ENCODE data around the gene RNF20. TPM values are rescaled to one million over a fixed set of nuclear protein-coding genes. Genes with fewer than 3 reads are reported as not detected.

The RNF20 gene
- total RNA-seq, 1 donor from 2014 or later: 42.8 TPM

GRCh38 chr9:101571114-101571513, 37.5 kb downstream of the RNF20 start:
- Histone ChIP-seq H3K27me3 (ENCODE audit: insufficient read depth, low read length) (no peaks in the 10 kb centered on the region), H3K9ac (ENCODE audit: low read length) (no peak overlapping the region), H4K20me1 (ENCODE audit: insufficient read depth, low read length) (peaks cover 3% of the 10 kb centered on the region), H3K36me3 (ENCODE audit: insufficient read depth, low read length) (no peaks in the 10 kb centered on the region), H3K79me2 (ENCODE audit: insufficient read depth, low read length) (no peaks in the 10 kb centered on the region), H3K4me2 (ENCODE audit: low read length) (no peak overlapping the region), H3K9me3 (ENCODE audit: insufficient read depth, low read depth, low read length) (no peaks in the 10 kb centered on the region), H2AFZ (ENCODE audit: low read depth, low read length) (no peak overlapping the region), H3K4me3 (ENCODE audit: insufficient read depth, low read depth, low read length) (no peak overlapping the region), H3K4me1 (ENCODE audit: insufficient read depth, low read length) (no peaks in the 10 kb centered on the region), H3K27ac (ENCODE audit: low read depth, low read length) (no peak overlapping the region)
- peaks cover 11% of the 10 kb centered on the region for H3K36me3 Mint-ChIP-seq (ENCODE audit: low read depth, unreplicated experiment)
- DNase-seq (ENCODE audit: low read depth) (no peak), FAIRE-seq (no peak)
- H3K27me3 Mint-ChIP-seq (ENCODE audit: low read depth, unreplicated experiment): no peaks in the 10 kb centered on the region
- TF ChIP-seq EZH2 (IDR thresholded peaks at IDR 0.05; ENCODE audit: insufficient read depth, low read length): no peak
- no peak for TF ChIP-seq CTCF (IDR thresholded peaks at IDR 0.05; ENCODE audit: insufficient read depth, low read depth, low read length)
- no peaks in the 10 kb centered on the region for H3K9me3 Mint-ChIP-seq (ENCODE audit: unreplicated experiment)
- peaks cover 7% of the 10 kb centered on the region for H3K4me1 Mint-ChIP-seq (ENCODE audit: low read depth, unreplicated experiment)
- no peak overlapping the region for H3K4me3 Mint-ChIP-seq (ENCODE audit: unreplicated experiment)
- H3K27ac Mint-ChIP-seq (ENCODE audit: unreplicated experiment): no peak overlapping the region

GRCh38 chr9:101572316-101572715, 38.7 kb downstream of the RNF20 start:
- Histone ChIP-seq H3K27me3 (ENCODE audit: insufficient read depth, low read length) (no peaks in the 10 kb centered on the region), H3K9me3 (ENCODE audit: insufficient read depth, low read depth, low read length) (no peaks in the 10 kb centered on the region), H3K4me2 (ENCODE audit: low read length) (no peak overlapping the region), H4K20me1 (ENCODE audit: insufficient read depth, low read length) (peaks cover 3% of the 10 kb centered on the region), H3K4me1 (ENCODE audit: insufficient read depth, low read length) (no peaks in the 10 kb centered on the region), H2AFZ (ENCODE audit: low read depth, low read length) (no peak overlapping the region), H3K4me3 (ENCODE audit: insufficient read depth, low read depth, low read length) (no peak overlapping the region), H3K79me2 (ENCODE audit: insufficient read depth, low read length) (no peaks in the 10 kb centered on the region), H3K9ac (ENCODE audit: low read length) (no peak overlapping the region), H3K27ac (ENCODE audit: low read depth, low read length) (no peak overlapping the region), H3K36me3 (ENCODE audit: insufficient read depth, low read length) (no peaks in the 10 kb centered on the region)
- no peaks in the 10 kb centered on the region for H3K9me3 Mint-ChIP-seq (ENCODE audit: unreplicated experiment)
- H3K36me3 Mint-ChIP-seq (ENCODE audit: low read depth, unreplicated experiment): peaks cover 11% of the 10 kb centered on the region
- peaks cover 6% of the 10 kb centered on the region for H3K4me1 Mint-ChIP-seq (ENCODE audit: low read depth, unreplicated experiment)
- H3K27me3 Mint-ChIP-seq (ENCODE audit: low read depth, unreplicated experiment): no peaks in the 10 kb centered on the region
- no peak overlapping the region for H3K27ac Mint-ChIP-seq (ENCODE audit: unreplicated experiment)
- FAIRE-seq (no peak), DNase-seq (ENCODE audit: low read depth) (no peak)
- no peak overlapping the region for H3K4me3 Mint-ChIP-seq (ENCODE audit: unreplicated experiment)
- TF ChIP-seq EZH2 (IDR thresholded peaks at IDR 0.05; ENCODE audit: insufficient read depth, low read length) (no peak), CTCF (IDR thresholded peaks at IDR 0.05; ENCODE audit: insufficient read depth, low read depth, low read length) (no peak)

GRCh38 chr9:101574731-101575333, 41.2 kb downstream of the RNF20 start:
- H3K27ac ChIP-seq (ENCODE audit: low read depth, low read length): no peak overlapping the region
- H3K9me3 ChIP-seq (ENCODE audit: insufficient read depth, low read depth, low read length): no peaks in the 10 kb centered on the region
- H3K27ac Mint-ChIP-seq (ENCODE audit: unreplicated experiment): no peak overlapping the region
- DNase-seq (ENCODE audit: low read depth) (no peak), FAIRE-seq (no peak)
- no peaks in the 10 kb centered on the region for H4K20me1 ChIP-seq (ENCODE audit: insufficient read depth, low read length)
- no peaks in the 10 kb centered on the region for H3K27me3 ChIP-seq (ENCODE audit: insufficient read depth, low read length)
- TF ChIP-seq CTCF (IDR thresholded peaks at IDR 0.05; ENCODE audit: insufficient read depth, low read depth, low read length) (no peak), EZH2 (IDR thresholded peaks at IDR 0.05; ENCODE audit: insufficient read depth, low read length) (no peak)
- peaks cover 11% of the 10 kb centered on the region for H3K36me3 Mint-ChIP-seq (ENCODE audit: low read depth, unreplicated experiment)
- H3K4me3 ChIP-seq (ENCODE audit: insufficient read depth, low read depth, low read length): no peak overlapping the region
- no peak overlapping the region for H2AFZ ChIP-seq (ENCODE audit: low read depth, low read length)
- no peaks in the 10 kb centered on the region for H3K4me1 ChIP-seq (ENCODE audit: insufficient read depth, low read length)
- H3K4me2 ChIP-seq (ENCODE audit: low read length): no peak overlapping the region
- H3K9me3 Mint-ChIP-seq (ENCODE audit: unreplicated experiment): no peaks in the 10 kb centered on the region
- no peak overlapping the region for H3K9ac ChIP-seq (ENCODE audit: low read length)
- no peak overlapping the region for H3K4me3 Mint-ChIP-seq (ENCODE audit: unreplicated experiment)
- H3K79me2 ChIP-seq (ENCODE audit: insufficient read depth, low read length): no peaks in the 10 kb centered on the region
- H3K27me3 Mint-ChIP-seq (ENCODE audit: low read depth, unreplicated experiment): no peaks in the 10 kb centered on the region
- H3K36me3 ChIP-seq (ENCODE audit: insufficient read depth, low read length): no peaks in the 10 kb centered on the region
- peaks cover 4% of the 10 kb centered on the region for H3K4me1 Mint-ChIP-seq (ENCODE audit: low read depth, unreplicated experiment)

Data from astrocyte (in vitro differentiated cells and primary cell).